Measurements from ENCODE around the gene ISL1. TPM values are rescaled to one million over a fixed set of nuclear protein-coding genes. Genes with fewer than 3 reads are reported as not detected.

ISL1 gene
- total and polyA plus RNA-seq, 2 of the 8 experiments (the other 6 are each of a cell fraction or from before 2014, with no cell fraction given) = 0.05 to 0.19 TPM

DNA sequence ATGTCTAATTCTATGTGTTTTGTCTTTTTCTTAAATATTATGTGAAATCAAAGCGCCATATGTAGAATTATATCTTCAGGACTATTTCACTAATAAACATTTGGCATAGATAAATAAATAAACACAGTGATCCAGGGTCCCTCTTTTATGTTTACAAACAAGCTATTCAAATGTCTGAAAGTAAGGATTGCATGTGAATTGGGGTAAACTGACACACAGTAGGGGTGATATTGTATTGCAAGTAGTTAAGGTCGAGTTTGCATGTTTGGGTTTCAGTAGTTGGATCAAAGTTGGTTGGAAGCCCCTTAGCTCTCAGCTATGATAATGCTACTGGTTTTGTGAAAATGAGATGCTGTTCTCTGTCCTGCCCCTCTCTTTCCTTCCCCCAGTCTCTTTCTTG is 11.4 kb downstream of the ISL1 start:
- Histone ChIP-seq H3K23me2 (ENCODE audit: low read depth, low read length) (peaks cover 13% of the 10 kb centered on the region), H3K56ac (replicated peaks; ENCODE audit: insufficient read length, low read depth, low read length) (no peak overlapping the region), H3K14ac (ENCODE audit: insufficient read length) (no peak overlapping the region), H3K4ac (replicated peaks; ENCODE audit: insufficient read length, low read depth, low read length) (no peak overlapping the region), H3K23ac (ENCODE audit: insufficient read length) (no peak overlapping the region), H2BK12ac (ENCODE audit: low read depth, low read length) (no peak overlapping the region), H2BK5ac (ENCODE audit: low read depth, low read length) (no peak overlapping the region), H2BK20ac (ENCODE audit: low read length) (no peak overlapping the region), H3K18ac (ENCODE audit: extremely low read depth, low read length) (no peak overlapping the region), H3K4me2 (ENCODE audit: insufficient read depth in 1 of 2, low read depth in 2 of 2, low read length in 2 of 2) (peak overlapping the region; percentile 44 to 66; a peak in 2 of 4 replicates), H2BK120ac (replicated peaks; ENCODE audit: low read depth, low read length) (no peak overlapping the region), H4K20me1 (replicated peaks in 1 of 2; ENCODE audit: control insufficient read depth in 1 of 2, insufficient read depth in 2 of 2, low read length in 2 of 2) (peaks cover 9 to 31% of the 10 kb centered on the region in 2 experiments), H2BK15ac (ENCODE audit: low read length) (no peak overlapping the region), H3K79me1 (ENCODE audit: low read depth, low read length) (no peaks in the 10 kb centered on the region), H4K91ac (replicated peaks; ENCODE audit: insufficient read length, low read length) (no peak overlapping the region), H2AFZ (ENCODE audit: low read length) (no peak overlapping the region), H4K8ac (ENCODE audit: extremely low read depth, insufficient read depth, low read length) (no peak overlapping the region), H3K4me1 (replicated peaks in 1 of 4; ENCODE audit: control insufficient read depth in 3 of 4, insufficient read depth in 4 of 4, low read length in 3 of 4) (peaks cover 12 to 32% (median 21%) of the 10 kb centered on the region in 4 experiments), H2AK5ac (ENCODE audit: low read depth, low read length) (no peak overlapping the region), H4K5ac (ENCODE audit: insufficient read length, low read depth, low read length) (no peak overlapping the region), H3K9me3 (ENCODE audit: insufficient read depth in 2 of 2, low read depth in 1 of 2, low read length in 1 of 2) (no peaks in the 10 kb centered on the region), H3K79me2 (ENCODE audit: control insufficient read depth in 1 of 2, insufficient read depth in 2 of 2, low read length in 2 of 2) (no peaks in the 10 kb centered on the region), H3K27me3 (replicated peaks in 1 of 4; ENCODE audit: control insufficient read depth in 3 of 4, extremely low read depth in 1 of 4, insufficient read depth in 3 of 4, low read length in 3 of 4) (peaks cover 77 to 100% (median 89%) of the 10 kb centered on the region in 4 experiments), H3K27ac (ENCODE audit: low read depth, low read length) (no peak overlapping the region), H3K9ac (replicated peaks in 1 of 4; ENCODE audit: extremely low read depth in 1 of 4, low read depth in 3 of 4, low read length in 3 of 4) (no peak overlapping the region), H3K36me3 (ENCODE audit: control insufficient read depth in 2 of 4, insufficient read depth in 4 of 4, low read length in 3 of 4) (no peaks in the 10 kb centered on the region), H3K4me3 (ENCODE audit: extremely low read depth in 1 of 4, insufficient read depth in 2 of 4, low read depth in 3 of 4, low read length in 4 of 4) (peak overlapping the region in 1 of 4 experiments; percentile 16; a peak in 1 of 8 replicates)
- ChIA-PET CTCF (ENCODE audit: partially characterized antibody) (interaction anchor here (1.0 to 1.6 kb wide), 3 partner anchors 10 to 15 kb away, joined by 3 to 9 read pairs (median 3); partner anchors contain the start of gene ISL1), POLR2A (ENCODE audit: partially characterized antibody) (interaction anchor here (0.6 to 2.1 kb wide), 7 partner anchors 8 to 425 kb away, joined by 3 to 6 read pairs (median 3); partner anchors contain the start of gene ISL1)
- DNase-seq (ENCODE audit: low read depth in 1 of 2, low spot score in 2 of 2) = no peak
- 2% methylated on average over 2 of the region's 2 CpGs; no CpG with 5 or more reads in 1 of the 2 experiments for WGBS, 2 experiments (ENCODE audit: extremely low coverage in 1 of 2, insufficient coverage in 1 of 2, insufficient read length in 1 of 2, insufficient replicate concordance in 2 of 2, low coverage in 1 of 2, low lambda C conversion rate in 2 of 2, missing lambda C conversion rate in 1 of 2)
- FAIRE-seq = peak; percentile 80
- TF ChIP-seq CHD1 (IDR thresholded peaks at IDR 0.05; ENCODE audit: low read depth, low read length) = no peak
- no peak for TF ChIP-seq KDM5A (IDR thresholded peaks at IDR 0.05; ENCODE audit: low read length)
- TF ChIP-seq SAP30 (IDR thresholded peaks at IDR 0.05; ENCODE audit: insufficient read depth, insufficient replicate concordance, low read length) = no peak
- TF ChIP-seq BRCA1 (IDR thresholded peaks at IDR 0.05; ENCODE audit: low read depth, low read length) = no peak
- no peak for TF ChIP-seq KDM1A (IDR thresholded peaks at IDR 0.05; ENCODE audit: borderline replicate concordance, low read length)
- no peak for TF ChIP-seq ASH2L (IDR thresholded peaks at IDR 0.05; ENCODE audit: low read length)
- TF ChIP-seq NANOG (IDR thresholded peaks at IDR 0.05; ENCODE audit: insufficient read depth, low read depth, low read length, poor library complexity, severe bottlenecking) = peak; percentile 97
- TF ChIP-seq MAFK (IDR thresholded peaks at IDR 0.05; ENCODE audit: low read depth, low read length) = no peak
- no peak for TF ChIP-seq HDAC6 (IDR thresholded peaks at IDR 0.05; ENCODE audit: low read depth, low read length)
- TF ChIP-seq TAF1 (IDR thresholded peaks at IDR 0.05; ENCODE audit: low read depth, low read length) = no peak
- TF ChIP-seq ZNF274 (IDR thresholded peaks at IDR 0.05; ENCODE audit: borderline replicate concordance, extremely low read depth, low read length) = no peak
- TF ChIP-seq GTF2F1 (IDR thresholded peaks at IDR 0.05; ENCODE audit: borderline replicate concordance, low read depth, low read length) = no peak
- peak; percentile 91 for TF ChIP-seq SP1 (IDR thresholded peaks at IDR 0.05; ENCODE audit: low read depth, low read length)
- no peak for TF ChIP-seq TEAD4 (IDR thresholded peaks at IDR 0.05; ENCODE audit: low read depth, low read length)

All from H1 (cell line).